GM12892 (cell line): Measurements from ENCODE around the gene C6orf120.

ENCODE experiments used
- DNase-seq: peaks from one replicate; pipeline ENCODE4 v3.0.0; 2011; ENCODE audit not compliant: insufficient read length
- FAIRE-seq: peaks from 2 replicates; lab custom pipeline; 2011; peaks lifted over from hg19 to GRCh38; lab: Jason Lieb, UNC
- POLR2A ChIP-seq: IDR thresholded peaks from 2 replicates; pipeline ENCODE4 v1.6.1; 2011; ENCODE audit warnings: low read depth, low read length, control low read depth
- POLR2AphosphoS5 ChIP-seq: IDR thresholded peaks from 2 replicates; pipeline ENCODE4 v1.6.1; 2011; ENCODE audit warnings: low read depth, low read length, control low read depth
- TAF1 ChIP-seq: IDR thresholded peaks from 2 replicates; pipeline ENCODE4 v1.6.1; 2011; ENCODE audit warnings: low read depth, mild to moderate bottlenecking, control low read depth, low read length, borderline replicate concordance

The C6orf120 gene

DNA sequence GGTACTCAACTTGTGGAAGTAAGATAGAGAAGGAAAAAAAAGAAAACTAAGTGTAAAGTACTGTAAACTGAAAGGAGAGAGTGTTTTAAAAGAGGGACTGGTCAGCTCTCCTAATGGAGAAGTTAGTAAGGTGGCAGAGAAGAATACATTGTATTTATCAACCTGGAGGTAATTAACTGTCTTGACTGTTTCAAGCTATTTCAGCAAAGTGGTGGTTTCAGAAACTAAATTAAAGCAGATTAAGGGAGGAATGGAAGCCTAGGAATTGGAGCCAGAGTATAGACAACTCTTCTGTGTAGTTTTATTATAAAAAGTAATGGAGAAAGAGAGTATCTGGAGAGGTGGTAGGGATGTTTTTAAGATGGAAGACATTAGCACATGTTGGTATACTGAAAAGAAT, 25.0 kb downstream of the C6orf120 start:
- FAIRE-seq (no peak), DNase-seq (no peak)
- no peak for TF ChIP-seq TAF1
- TF ChIP-seq POLR2AphosphoS5: no peak
- no peak for TF ChIP-seq POLR2A

GRCh38 chr6:169729961-169730360, 28.0 kb downstream of the C6orf120 start:
- FAIRE-seq: no peak
- TF ChIP-seq POLR2AphosphoS5: no peak
- no peak for DNase-seq

DNA sequence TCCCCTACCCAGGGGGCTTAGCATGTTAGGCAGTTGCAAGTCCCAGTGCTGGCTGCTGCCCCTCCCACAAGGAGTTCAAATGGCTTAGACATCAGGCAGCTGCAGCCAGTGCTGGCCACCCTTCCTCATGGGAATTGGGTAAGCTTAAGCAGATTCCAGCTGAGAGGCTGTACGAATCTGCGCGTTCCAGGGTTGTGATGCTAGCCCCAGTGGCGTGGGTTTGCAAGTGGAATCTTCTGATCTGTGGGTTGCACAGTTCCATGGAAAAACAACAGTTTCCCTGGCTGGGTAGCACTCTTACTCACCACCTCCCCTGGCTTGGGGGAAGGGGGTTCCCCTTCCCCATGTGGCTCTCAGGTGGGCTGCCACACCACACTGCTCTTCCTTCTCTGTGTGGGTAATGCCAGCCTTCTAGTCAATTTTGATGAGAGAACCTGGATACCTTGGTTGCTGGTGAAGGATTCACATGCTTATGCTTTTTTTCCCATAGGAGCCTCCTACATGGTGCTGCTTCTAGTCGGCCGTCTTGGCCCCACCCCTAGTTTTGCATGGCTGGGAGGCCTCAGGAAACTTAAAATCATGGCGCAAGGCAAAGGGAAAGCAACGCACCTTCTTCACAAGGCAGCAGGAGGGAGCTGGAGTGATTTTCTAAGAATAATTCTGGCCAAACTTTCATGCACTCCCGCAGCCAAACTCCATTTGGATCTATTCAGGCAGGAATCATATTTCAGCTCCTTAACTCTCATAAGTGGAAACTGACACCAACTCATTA, 36.5 kb downstream of the C6orf120 start:
- FAIRE-seq: no peak

DNA sequence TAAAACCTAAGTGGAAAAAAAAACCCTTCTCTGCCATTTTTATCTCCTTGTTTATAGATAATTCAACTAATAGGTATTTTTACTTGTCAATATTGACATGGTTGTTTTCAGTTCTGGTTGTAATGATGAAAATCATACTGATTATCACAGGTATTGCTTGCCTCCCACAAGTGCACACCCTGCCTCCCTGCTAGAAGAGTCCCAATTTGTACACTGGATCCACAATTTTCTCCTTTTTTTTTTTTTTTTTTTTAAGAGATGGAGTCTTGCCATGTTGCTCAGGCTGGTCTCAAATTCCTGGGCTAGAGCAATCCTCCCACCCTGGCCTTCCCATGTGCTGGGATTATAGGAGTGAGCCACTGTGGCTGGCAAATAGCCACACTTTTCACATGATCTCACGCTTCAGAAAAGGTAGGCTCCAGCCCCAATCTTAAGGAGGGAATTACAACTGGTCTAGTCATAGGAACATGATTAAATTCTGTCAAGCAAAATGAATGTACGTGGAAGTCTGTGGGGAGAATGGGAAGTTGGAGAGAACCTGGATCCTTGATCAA, 37.1 kb downstream of the C6orf120 start:
- no peak for DNase-seq
- TF ChIP-seq POLR2AphosphoS5: no peak
- no peak for TF ChIP-seq TAF1
- TF ChIP-seq POLR2A: no peak
- FAIRE-seq: no peak

More for the DNA sequence above, 36.5 kb downstream of the C6orf120 start:
- no peak for DNase-seq
- TF ChIP-seq TAF1: no peak
- no peak for TF ChIP-seq POLR2A
- no peak for TF ChIP-seq POLR2AphosphoS5

- DNase-seq (no peak), FAIRE-seq (no peak)
- TF ChIP-seq POLR2AphosphoS5 (no peak), POLR2A (no peak), TAF1 (no peak)
Observed at GRCh38 chr6:169741344-169741743, 39.4 kb downstream of the C6orf120 start.

GRCh38 chr6:169745405-169745804, 43.5 kb downstream of the C6orf120 start:
- no peak for TF ChIP-seq POLR2A
- no peak for TF ChIP-seq TAF1
- TF ChIP-seq POLR2AphosphoS5: no peak
- FAIRE-seq (no peak), DNase-seq (no peak)

DNA sequence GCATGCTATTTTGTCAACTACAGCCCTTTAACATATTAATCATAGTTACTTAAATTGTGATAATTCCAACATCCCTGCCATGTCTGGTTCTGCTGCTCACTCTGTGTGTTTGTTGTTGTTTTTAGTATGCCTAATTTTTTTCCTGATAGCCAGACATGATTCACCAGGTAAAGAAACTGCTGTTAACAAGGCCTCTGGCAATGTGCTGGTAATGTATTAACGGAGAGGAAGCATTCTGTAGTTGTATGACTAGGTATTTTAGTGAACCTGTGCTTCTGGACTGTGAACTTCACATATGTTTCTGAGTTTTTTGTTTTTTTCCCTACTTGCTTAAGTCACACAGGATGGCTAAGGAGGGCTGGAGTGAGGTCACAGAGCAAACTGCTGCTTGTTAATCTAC, 44.6 kb downstream of the C6orf120 start:
- TF ChIP-seq POLR2AphosphoS5 (no peak), TAF1 (no peak), POLR2A (no peak)
- FAIRE-seq (no peak), DNase-seq (no peak)

DNA sequence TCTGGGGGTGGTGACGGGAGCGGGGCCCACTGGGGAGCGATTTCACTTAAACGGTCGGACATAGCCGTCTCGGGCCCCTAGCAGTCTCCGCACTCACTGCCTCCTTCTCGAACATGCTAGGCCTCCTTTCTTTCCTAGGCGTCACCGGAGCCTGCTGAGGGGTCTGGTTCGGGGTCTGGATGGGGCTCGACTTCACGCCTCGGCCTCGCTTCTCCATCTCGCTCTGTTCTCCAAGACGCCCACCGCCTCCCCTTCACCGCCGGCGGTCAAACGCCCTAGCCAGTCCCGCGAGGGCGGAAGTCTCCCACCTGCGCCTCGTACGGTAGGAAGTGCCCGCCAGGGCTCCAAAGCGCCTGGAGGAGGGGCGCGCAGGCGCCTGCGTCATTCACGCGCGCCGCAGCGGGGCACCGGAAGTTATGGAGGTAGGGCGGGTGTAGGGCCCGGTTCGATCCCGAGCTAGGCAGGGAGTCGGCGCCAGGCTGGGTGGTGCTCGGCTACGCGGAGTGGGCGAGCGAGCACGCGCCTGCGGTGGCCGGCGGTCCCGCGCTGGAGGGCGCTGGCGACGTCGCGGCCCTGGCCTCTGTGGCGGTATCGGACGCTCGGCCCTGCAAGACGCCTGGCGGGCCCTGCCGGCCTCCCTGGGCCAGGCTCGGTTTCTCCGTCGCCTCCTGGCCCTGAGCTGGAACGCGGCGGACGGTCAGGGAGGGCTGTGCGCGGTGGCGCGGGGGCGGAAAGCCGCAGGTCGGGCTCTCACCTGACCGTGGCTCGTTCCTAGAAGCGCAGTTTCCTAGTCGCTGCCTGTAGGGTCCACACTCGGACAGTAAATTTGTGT, 49.5 kb downstream of the C6orf120 start, which contains the start of the genes DYNLT2 and ERMARD:
TSS of gene DYNLT2 (minus strand) at position 331 of the 832 bp plus-strand sequence. CDS start at position 217, 114 bp downstream.
TSS of gene ERMARD (plus strand) at position 381 of the 832 bp plus-strand sequence. CDS start at position 417, 36 bp downstream.
- peak; percentile 81 for DNase-seq
- TF ChIP-seq POLR2AphosphoS5: peak; percentile 95
- peak; percentile 94 for TF ChIP-seq POLR2A
- peak; percentile 85 for TF ChIP-seq TAF1
- peak; percentile 96 for FAIRE-seq

DNA sequence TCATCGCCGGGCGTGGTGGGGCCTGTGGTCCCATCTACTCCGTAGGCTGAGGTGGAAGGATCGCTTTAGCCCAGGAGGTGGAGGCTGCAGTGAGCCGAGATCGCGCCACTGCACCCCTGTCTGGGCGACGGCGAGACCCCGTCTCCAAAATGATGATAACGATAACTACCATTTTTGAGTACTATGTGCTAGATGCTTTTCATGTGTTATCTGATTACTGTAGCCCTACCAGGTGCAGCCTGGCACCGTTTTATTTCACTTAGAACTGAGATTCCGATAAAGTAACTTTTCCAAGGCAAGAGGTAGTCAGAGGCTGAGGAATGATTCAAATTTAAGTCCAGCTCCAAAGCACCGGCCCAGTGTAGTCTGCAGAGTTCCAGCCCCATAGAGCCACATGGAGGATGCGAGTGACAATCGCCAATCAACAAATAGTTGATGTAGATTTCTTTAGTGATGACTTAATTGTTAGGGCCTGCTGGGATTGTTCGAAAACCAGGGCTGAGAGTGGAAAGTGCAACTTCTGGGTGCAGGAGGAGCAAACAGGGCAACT, 50.2 kb downstream of the C6orf120 start:
- no peak for TF ChIP-seq POLR2A
- TF ChIP-seq POLR2AphosphoS5: no peak
- no peak for TF ChIP-seq TAF1
- FAIRE-seq (no peak), DNase-seq (no peak)
